ENCODE data around the gene FZR1. TPM values are rescaled to one million over a fixed set of nuclear protein-coding genes. Genes with fewer than 3 reads are reported as not detected.
"Not testable (repeated sequence)": the region's sequence is repeated elsewhere in the genome, so short reads cannot be mapped to it uniquely, and the experiment has no call there.

Gene FZR1
- total RNA-seq, 1 donor from 2014 or later = 54.9 TPM

- TF ChIP-seq, protein P1, sequence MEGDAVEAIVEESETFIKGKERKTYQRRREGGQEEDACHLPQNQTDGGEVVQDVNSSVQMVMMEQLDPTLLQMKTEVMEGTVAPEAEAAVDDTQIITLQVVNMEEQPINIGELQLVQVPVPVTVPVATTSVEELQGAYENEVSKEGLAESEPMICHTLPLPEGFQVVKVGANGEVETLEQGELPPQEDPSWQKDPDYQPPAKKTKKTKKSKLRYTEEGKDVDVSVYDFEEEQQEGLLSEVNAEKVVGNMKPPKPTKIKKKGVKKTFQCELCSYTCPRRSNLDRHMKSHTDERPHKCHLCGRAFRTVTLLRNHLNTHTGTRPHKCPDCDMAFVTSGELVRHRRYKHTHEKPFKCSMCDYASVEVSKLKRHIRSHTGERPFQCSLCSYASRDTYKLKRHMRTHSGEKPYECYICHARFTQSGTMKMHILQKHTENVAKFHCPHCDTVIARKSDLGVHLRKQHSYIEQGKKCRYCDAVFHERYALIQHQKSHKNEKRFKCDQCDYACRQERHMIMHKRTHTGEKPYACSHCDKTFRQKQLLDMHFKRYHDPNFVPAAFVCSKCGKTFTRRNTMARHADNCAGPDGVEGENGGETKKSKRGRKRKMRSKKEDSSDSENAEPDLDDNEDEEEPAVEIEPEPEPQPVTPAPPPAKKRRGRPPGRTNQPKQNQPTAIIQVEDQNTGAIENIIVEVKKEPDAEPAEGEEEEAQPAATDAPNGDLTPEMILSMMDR (IDR thresholded peaks at IDR 0.05; ENCODE audit: unreplicated experiment) = no peak
- no peak overlapping the region for H3K27ac Mint-ChIP-seq
- H3K27me3 Mint-ChIP-seq (ENCODE audit: low read depth) = no peaks in the 10 kb centered on the region
- no peaks in the 10 kb centered on the region for H3K9me3 Mint-ChIP-seq
- H3K4me3 Mint-ChIP-seq = no peak overlapping the region
- no peaks in the 10 kb centered on the region for H3K36me3 Mint-ChIP-seq
- no peaks in the 10 kb centered on the region for H3K4me1 Mint-ChIP-seq
- DNase-seq (ENCODE audit: low spot score in 2 of 2, unreplicated experiment in 2 of 2) = no peak
Measured at GRCh38 chr19:3565139-3565538, 59.0 kb downstream of the FZR1 start.

GRCh38 chr19:3570042-3570441 lies 63.9 kb downstream of the FZR1 start:
- not testable (repeated sequence) for H3K27ac Mint-ChIP-seq; H3K4me3 Mint-ChIP-seq; DNase-seq (ENCODE audit: low spot score in 2 of 2, unreplicated experiment in 2 of 2); H3K4me1 Mint-ChIP-seq; H3K27me3 Mint-ChIP-seq (ENCODE audit: low read depth); H3K9me3 Mint-ChIP-seq; H3K36me3 Mint-ChIP-seq

GRCh38 chr19:3570606-3571011 lies 64.5 kb downstream of the FZR1 start:
- Mint-ChIP-seq H3K27ac (no peak overlapping the region), H3K36me3 (peaks cover 11% of the 10 kb centered on the region), H3K4me1 (peaks cover 12% of the 10 kb centered on the region), H3K4me3 (no peak overlapping the region), H3K9me3 (no peaks in the 10 kb centered on the region), H3K27me3 (ENCODE audit: low read depth) (peaks cover 12% of the 10 kb centered on the region)
- TF ChIP-seq, protein P1 (IDR thresholded peaks at IDR 0.05; ENCODE audit: unreplicated experiment) = no peak
- DNase-seq (ENCODE audit: low spot score in 2 of 2, unreplicated experiment in 2 of 2) = no peak

- Mint-ChIP-seq H3K9me3 (no peaks in the 10 kb centered on the region), H3K27me3 (ENCODE audit: low read depth) (peaks cover 19% of the 10 kb centered on the region), H3K4me3 (peak overlapping the region; percentile 66), H3K27ac (no peak overlapping the region), H3K4me1 (peaks cover 19% of the 10 kb centered on the region), H3K36me3 (peaks cover 11% of the 10 kb centered on the region)
- TF ChIP-seq, protein P1 (IDR thresholded peaks at IDR 0.05; ENCODE audit: unreplicated experiment) = no peak
- peak; percentile 99 to 100 for DNase-seq (ENCODE audit: low spot score in 2 of 2, unreplicated experiment in 2 of 2)
Measured at GRCh38 chr19:3572132-3572854, 66.2 kb downstream of the FZR1 start.

DNA sequence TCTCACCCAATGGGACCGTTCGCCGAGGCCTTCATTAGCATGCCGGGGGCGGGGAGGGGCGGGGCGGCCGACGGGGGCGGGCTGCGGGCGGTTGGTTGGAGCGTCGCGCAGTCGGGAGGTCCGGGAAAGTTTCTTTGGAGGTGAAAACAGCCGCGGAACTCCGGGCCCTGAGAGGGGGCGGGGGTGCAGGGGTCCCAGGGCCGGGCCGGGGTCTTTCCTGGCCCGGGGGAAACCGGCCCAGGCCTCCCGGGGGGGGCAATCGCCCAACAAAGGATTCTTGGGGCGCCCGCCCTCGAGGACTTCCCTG lies 66.7 kb downstream of the FZR1 start, which contains the start of gene HMG20B:
HMG20B (plus strand) TSS at position 90 of the 307 bp plus-strand sequence. CDS start 366 bp downstream, outside the sequence.
- TF ChIP-seq, protein P1 (IDR thresholded peaks at IDR 0.05; ENCODE audit: unreplicated experiment) = no peak
- H3K27ac Mint-ChIP-seq = no peak within 1 kb of the TSS
- H3K4me3 Mint-ChIP-seq = peak within 1 kb of the TSS; percentile 74
- peaks cover 19% of the 10 kb centered on the region for H3K4me1 Mint-ChIP-seq
- H3K9me3 Mint-ChIP-seq = no peaks in the 10 kb centered on the region
- H3K27me3 Mint-ChIP-seq (ENCODE audit: low read depth) = peaks cover 21% of the 10 kb centered on the region
- DNase-seq (ENCODE audit: low spot score in 2 of 2, unreplicated experiment in 2 of 2) = no peak
- peaks cover 11% of the 10 kb centered on the region for H3K36me3 Mint-ChIP-seq

- Mint-ChIP-seq H3K9me3 (no peaks in the 10 kb centered on the region), H3K27me3 (ENCODE audit: low read depth) (peaks cover 22% of the 10 kb centered on the region), H3K27ac (no peak overlapping the region), H3K36me3 (peaks cover 11% of the 10 kb centered on the region), H3K4me1 (peaks cover 19% of the 10 kb centered on the region), H3K4me3 (peak overlapping the region; percentile 74)
- DNase-seq (ENCODE audit: low spot score in 2 of 2, unreplicated experiment in 2 of 2) = peak in 1 of 2 experiments; percentile 52
- TF ChIP-seq, protein P1 (IDR thresholded peaks at IDR 0.05; ENCODE audit: unreplicated experiment) = no peak
Measured at GRCh38 chr19:3573162-3573857, 67.2 kb downstream of the FZR1 start.
